ENCODE data around the gene SLC32A1.

- TF ChIP-seq CTCF (IDR thresholded peaks at IDR 0.05) (no peak), POLR2A (IDR thresholded peaks at IDR 0.05) (no peak)
These were observed 6.1 kb downstream of the SLC32A1 start for GRCh38 chr20:38730167-38730988.
